Measurements from ENCODE around the gene RPSA.
"Not testable (repeated sequence)": the region's sequence is repeated elsewhere in the genome, so short reads cannot be mapped to it uniquely, and the experiment has no call there.

RPSA gene

DNA sequence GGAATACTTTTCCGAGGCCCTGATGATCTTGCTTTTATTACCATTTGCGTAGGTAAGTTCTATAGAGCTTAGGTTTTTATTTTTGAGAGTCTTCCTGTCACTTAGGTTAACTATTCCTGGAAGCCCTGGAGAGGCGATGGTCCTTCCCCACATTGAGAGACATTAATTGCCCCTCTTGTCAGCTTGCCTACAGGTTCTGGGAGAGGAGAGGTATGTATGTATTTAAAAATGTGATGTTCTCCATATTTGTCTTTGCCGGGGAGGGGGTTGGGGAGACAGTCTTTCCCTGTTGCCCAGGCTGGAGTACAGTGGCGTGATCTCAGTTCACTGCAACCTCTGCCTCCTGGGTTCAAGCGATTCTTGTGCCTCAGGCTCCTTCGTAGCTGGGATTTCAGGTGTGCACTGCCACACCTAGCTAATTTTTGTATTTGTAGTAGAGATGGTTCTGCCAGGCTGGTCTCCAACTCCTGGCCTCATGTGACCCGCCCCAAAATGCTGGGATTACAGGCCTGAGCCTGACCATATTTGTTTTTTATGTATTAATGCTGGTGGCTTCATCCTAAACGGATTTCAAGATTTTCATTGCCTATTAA lies 6.2 kb downstream of the RPSA start:
- peaks cover 28% of the 10 kb centered on the region for H3K4me1 ChIP-seq (ENCODE audit: insufficient read depth, low read length)
- no peak overlapping the region for H3K4me2 ChIP-seq (ENCODE audit: insufficient read depth, low read length)
- no peak overlapping the region for H3K27ac ChIP-seq (ENCODE audit: low read length)
- TF ChIP-seq, protein P1, sequence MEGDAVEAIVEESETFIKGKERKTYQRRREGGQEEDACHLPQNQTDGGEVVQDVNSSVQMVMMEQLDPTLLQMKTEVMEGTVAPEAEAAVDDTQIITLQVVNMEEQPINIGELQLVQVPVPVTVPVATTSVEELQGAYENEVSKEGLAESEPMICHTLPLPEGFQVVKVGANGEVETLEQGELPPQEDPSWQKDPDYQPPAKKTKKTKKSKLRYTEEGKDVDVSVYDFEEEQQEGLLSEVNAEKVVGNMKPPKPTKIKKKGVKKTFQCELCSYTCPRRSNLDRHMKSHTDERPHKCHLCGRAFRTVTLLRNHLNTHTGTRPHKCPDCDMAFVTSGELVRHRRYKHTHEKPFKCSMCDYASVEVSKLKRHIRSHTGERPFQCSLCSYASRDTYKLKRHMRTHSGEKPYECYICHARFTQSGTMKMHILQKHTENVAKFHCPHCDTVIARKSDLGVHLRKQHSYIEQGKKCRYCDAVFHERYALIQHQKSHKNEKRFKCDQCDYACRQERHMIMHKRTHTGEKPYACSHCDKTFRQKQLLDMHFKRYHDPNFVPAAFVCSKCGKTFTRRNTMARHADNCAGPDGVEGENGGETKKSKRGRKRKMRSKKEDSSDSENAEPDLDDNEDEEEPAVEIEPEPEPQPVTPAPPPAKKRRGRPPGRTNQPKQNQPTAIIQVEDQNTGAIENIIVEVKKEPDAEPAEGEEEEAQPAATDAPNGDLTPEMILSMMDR (IDR thresholded peaks at IDR 0.05; ENCODE audit: borderline replicate concordance, extremely low read depth, low read length, poor library complexity, severe bottlenecking): no peak
- TF ChIP-seq EZH2 (IDR thresholded peaks at IDR 0.05; ENCODE audit: borderline replicate concordance, low read depth, low read length, severe bottlenecking): no peak
- no peaks in the 10 kb centered on the region for H3K27me3 ChIP-seq (ENCODE audit: insufficient read depth, low read length, poor library complexity)
- no peak for ATAC-seq (ENCODE audit: insufficient read depth, low read depth)
- peaks cover 33% of the 10 kb centered on the region for H3K79me2 ChIP-seq (ENCODE audit: insufficient read depth, low read length)
- peaks cover 63% of the 10 kb centered on the region for H3K36me3 ChIP-seq (ENCODE audit: insufficient read depth, low read length)
- H3K9ac ChIP-seq (ENCODE audit: low read depth, low read length): no peak overlapping the region
- no peak overlapping the region for H2AFZ ChIP-seq (ENCODE audit: low read depth, low read length)
- DNase-seq: no peak
- no peak overlapping the region for H3K4me3 ChIP-seq (ENCODE audit: low read depth in 1 of 2, low read length in 2 of 2)
- H4K20me1 ChIP-seq (ENCODE audit: insufficient read depth, low read length): peaks cover 71% of the 10 kb centered on the region
- H3K9me3 ChIP-seq (ENCODE audit: insufficient read depth, low read length, severe bottlenecking): no peaks in the 10 kb centered on the region

DNA sequence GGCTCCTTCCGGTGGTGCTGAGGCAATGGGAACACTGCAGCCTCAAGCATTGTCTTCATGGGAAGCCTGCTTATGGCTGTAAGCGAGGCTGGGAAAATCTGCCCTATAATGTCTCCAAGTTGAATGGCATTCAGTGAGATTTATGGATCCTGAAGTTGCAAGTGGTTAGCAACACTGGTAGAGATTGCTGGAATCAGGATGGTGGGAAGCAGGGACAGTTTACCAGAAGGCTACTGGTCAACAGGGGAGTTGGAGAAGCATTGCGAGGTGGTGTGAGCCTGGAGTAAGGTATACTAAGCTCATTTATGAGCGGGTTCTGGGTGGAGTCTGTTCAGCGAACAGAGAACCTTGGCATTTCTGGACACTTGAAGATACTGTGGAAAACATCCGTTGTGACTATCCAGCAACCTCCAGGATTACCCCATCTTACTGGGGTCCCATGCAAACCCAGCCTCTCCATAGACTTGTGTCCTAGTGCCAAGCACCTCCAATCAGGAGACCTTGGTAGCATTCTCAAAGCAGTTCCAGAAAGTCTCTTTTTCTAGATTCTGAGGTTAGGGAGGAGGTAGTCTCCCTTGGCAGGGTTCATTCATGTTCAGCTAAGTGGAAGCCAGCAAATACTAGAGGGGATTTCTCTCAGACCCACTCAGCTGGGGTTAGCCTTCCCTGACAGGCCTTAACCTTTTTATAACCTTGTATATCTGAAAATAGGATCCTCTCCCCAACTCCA lies 7.3 kb downstream of the RPSA start:
- peaks cover 60% of the 10 kb centered on the region for H4K20me1 ChIP-seq (ENCODE audit: insufficient read depth, low read length)
- no peak for TF ChIP-seq EZH2 (IDR thresholded peaks at IDR 0.05; ENCODE audit: borderline replicate concordance, low read depth, low read length, severe bottlenecking)
- TF ChIP-seq, protein P1 (IDR thresholded peaks at IDR 0.05; ENCODE audit: borderline replicate concordance, extremely low read depth, low read length, poor library complexity, severe bottlenecking): no peak
- H3K27ac ChIP-seq (ENCODE audit: low read length): peak overlapping the region; percentile 10; the same call in 1 of the 2 replicates
- H3K79me2 ChIP-seq (ENCODE audit: insufficient read depth, low read length): peaks cover 23% of the 10 kb centered on the region
- peaks cover 17% of the 10 kb centered on the region for H3K4me1 ChIP-seq (ENCODE audit: insufficient read depth, low read length)
- H3K9me3 ChIP-seq (ENCODE audit: insufficient read depth, low read length, severe bottlenecking): no peaks in the 10 kb centered on the region
- no peak overlapping the region for H2AFZ ChIP-seq (ENCODE audit: low read depth, low read length)
- no peaks in the 10 kb centered on the region for H3K27me3 ChIP-seq (ENCODE audit: insufficient read depth, low read length, poor library complexity)
- peaks cover 52% of the 10 kb centered on the region for H3K36me3 ChIP-seq (ENCODE audit: insufficient read depth, low read length)
- H3K9ac ChIP-seq (ENCODE audit: low read depth, low read length): no peak overlapping the region
- ATAC-seq (ENCODE audit: insufficient read depth, low read depth) (peak; percentile 20), DNase-seq (no peak)
- H3K4me2 ChIP-seq (ENCODE audit: insufficient read depth, low read length): no peak overlapping the region
- no peak overlapping the region for H3K4me3 ChIP-seq (ENCODE audit: low read depth in 1 of 2, low read length in 2 of 2)

DNA sequence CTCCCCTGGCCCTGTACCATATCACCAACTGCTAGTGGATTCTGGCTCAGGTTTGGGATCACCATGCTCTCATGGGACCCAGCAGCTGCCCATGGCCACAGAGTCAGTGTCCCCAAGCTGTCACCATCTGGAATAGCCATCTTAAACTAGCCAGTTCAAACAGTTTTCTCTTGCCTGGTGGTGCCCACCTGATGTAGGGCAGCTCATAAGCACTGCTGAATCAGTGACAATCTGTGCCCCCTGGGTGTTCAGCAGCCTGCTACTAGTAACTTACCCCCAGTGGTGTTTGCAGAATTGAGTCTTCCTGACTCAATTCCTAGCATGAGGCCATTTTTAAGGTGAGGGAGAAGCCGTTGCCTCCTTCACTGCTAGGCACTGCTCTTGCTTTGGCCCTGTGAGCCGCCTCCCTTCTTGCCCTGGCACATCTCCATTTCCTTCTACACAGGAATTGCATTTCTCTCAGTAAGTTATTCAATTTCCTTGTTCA lies 7.9 kb downstream of the RPSA start:
- TF ChIP-seq EZH2 (IDR thresholded peaks at IDR 0.05; ENCODE audit: borderline replicate concordance, low read depth, low read length, severe bottlenecking): no peak
- TF ChIP-seq, protein P1 (IDR thresholded peaks at IDR 0.05; ENCODE audit: borderline replicate concordance, extremely low read depth, low read length, poor library complexity, severe bottlenecking): no peak
- Histone ChIP-seq H3K4me3 (ENCODE audit: low read depth in 1 of 2, low read length in 2 of 2) (no peak overlapping the region), H3K9ac (ENCODE audit: low read depth, low read length) (no peak overlapping the region), H3K27me3 (ENCODE audit: insufficient read depth, low read length, poor library complexity) (no peaks in the 10 kb centered on the region), H3K4me2 (ENCODE audit: insufficient read depth, low read length) (no peak overlapping the region), H3K79me2 (ENCODE audit: insufficient read depth, low read length) (peaks cover 17% of the 10 kb centered on the region), H3K36me3 (ENCODE audit: insufficient read depth, low read length) (peaks cover 46% of the 10 kb centered on the region), H3K27ac (ENCODE audit: low read length) (peak overlapping the region; percentile 10; the same call in 1 of the 2 replicates), H3K9me3 (ENCODE audit: insufficient read depth, low read length, severe bottlenecking) (no peaks in the 10 kb centered on the region), H3K4me1 (ENCODE audit: insufficient read depth, low read length) (peaks cover 11% of the 10 kb centered on the region), H4K20me1 (ENCODE audit: insufficient read depth, low read length) (peaks cover 55% of the 10 kb centered on the region), H2AFZ (ENCODE audit: low read depth, low read length) (no peak overlapping the region)
- DNase-seq (no peak), ATAC-seq (ENCODE audit: insufficient read depth, low read depth) (peak; percentile 42)

DNA sequence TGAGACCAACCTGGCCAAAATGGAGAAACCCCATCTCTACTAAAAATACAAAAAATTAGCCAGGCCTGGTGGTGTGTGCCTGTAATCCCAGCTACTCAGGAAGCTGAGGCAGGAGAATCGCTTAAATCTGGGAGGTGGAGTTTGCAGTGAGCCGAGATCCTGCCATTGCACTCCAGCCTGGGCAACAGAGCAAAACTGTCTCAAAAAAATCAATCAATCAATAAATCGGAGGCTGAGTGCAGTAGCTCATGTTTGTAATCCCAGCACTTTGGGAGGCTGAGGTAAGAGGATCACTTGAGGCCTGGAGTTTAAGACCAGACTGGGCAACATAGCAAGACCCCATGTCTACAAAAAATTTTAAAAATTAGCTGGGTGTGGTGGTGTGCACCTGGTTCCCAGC lies 8.8 kb downstream of the RPSA start:
- H3K9ac ChIP-seq (ENCODE audit: low read depth, low read length); H3K4me1 ChIP-seq (ENCODE audit: insufficient read depth, low read length); H3K4me2 ChIP-seq (ENCODE audit: insufficient read depth, low read length); H3K27ac ChIP-seq (ENCODE audit: low read length); H2AFZ ChIP-seq (ENCODE audit: low read depth, low read length); H3K9me3 ChIP-seq (ENCODE audit: insufficient read depth, low read length, severe bottlenecking); DNase-seq; H3K79me2 ChIP-seq (ENCODE audit: insufficient read depth, low read length); H3K4me3 ChIP-seq (ENCODE audit: low read depth in 1 of 2, low read length in 2 of 2); H3K27me3 ChIP-seq (ENCODE audit: insufficient read depth, low read length, poor library complexity): not testable (repeated sequence)
- Histone ChIP-seq H3K36me3 (ENCODE audit: insufficient read depth, low read length) (peaks cover 38% of the 10 kb centered on the region), H4K20me1 (ENCODE audit: insufficient read depth, low read length) (peaks cover 47% of the 10 kb centered on the region)
- 0 out of 3 replicates have a peak, but pooled peaks have one; percentile 0 for ATAC-seq (ENCODE audit: insufficient read depth, low read depth)
